Tibial nerve (tissue), 4 donors: ENCODE results near the gene LINC01488.

ENCODE experiments used
- EP300 ChIP-seq, 2 donors: sonication (generic); formaldehyde crosslinking; IDR thresholded peaks; one replicate each; pipeline ENCODE4 v1.6.1; 2017; ENCODE audit warnings: antibody characterized with exemption in 2 of 2, mild to moderate bottlenecking in 1 of 2
- POLR2A ChIP-seq, 2 donors: fragments of 450-650 bp; IDR thresholded peaks; one replicate each; pipeline ENCODE4 v1.6.1; 2017; ENCODE audit warnings: antibody characterized with exemption in 2 of 2, mild to moderate bottlenecking in 2 of 2, moderate library complexity in 2 of 2
- TF ChIP-seq, protein P1 (sequence below), 5 experiments: fragments of 200-600 bp in 3 of 5; fragments of 450-650 bp in 2 of 5; sonication (generic) in 3 of 5; IDR thresholded peaks; one replicate each; pipeline ENCODE4 v1.5.1; 2016 to 2019; ENCODE audit warnings: antibody characterized with exemption in 5 of 5, mild to moderate bottlenecking in 3 of 5, moderate library complexity in 2 of 5

DNA sequence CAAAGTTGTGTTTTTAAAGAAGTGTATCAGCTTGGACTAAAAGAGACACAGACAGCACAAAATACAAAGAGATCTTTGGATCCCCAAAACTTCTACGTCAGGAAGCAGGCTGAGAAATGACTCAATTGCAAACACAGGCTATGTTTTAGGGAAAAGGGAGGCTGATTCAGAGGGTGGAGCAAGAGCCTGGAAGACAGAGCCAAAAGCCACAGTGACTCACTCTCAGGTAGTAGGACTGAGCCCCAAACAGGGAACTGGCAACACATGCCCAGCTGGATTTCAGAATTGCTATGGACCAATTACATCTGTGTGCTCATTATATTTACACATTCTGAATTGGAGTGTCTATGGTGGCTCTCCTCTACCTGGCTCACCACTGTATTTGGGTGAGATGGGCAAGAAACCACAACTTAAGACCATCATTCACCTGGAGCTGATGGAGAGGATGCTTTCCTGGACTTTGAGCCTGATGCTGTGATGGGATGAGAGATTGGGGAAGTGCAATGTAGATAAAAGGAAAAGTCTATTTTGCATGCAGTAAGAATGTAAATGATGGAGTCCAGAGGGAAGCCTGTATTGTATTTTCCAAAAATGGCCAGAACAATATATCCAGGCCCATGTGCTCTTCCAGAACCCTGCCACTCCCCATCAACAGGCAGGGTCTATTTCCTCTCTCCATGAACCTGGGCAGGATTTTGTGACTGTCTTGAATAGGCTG is 20.8 kb upstream of the LINC01488 start:
- TF ChIP-seq POLR2A (IDR thresholded peaks at IDR 0.05) (no peak), EP300 (IDR thresholded peaks at IDR 0.05) (no peak)
- TF ChIP-seq, protein P1, sequence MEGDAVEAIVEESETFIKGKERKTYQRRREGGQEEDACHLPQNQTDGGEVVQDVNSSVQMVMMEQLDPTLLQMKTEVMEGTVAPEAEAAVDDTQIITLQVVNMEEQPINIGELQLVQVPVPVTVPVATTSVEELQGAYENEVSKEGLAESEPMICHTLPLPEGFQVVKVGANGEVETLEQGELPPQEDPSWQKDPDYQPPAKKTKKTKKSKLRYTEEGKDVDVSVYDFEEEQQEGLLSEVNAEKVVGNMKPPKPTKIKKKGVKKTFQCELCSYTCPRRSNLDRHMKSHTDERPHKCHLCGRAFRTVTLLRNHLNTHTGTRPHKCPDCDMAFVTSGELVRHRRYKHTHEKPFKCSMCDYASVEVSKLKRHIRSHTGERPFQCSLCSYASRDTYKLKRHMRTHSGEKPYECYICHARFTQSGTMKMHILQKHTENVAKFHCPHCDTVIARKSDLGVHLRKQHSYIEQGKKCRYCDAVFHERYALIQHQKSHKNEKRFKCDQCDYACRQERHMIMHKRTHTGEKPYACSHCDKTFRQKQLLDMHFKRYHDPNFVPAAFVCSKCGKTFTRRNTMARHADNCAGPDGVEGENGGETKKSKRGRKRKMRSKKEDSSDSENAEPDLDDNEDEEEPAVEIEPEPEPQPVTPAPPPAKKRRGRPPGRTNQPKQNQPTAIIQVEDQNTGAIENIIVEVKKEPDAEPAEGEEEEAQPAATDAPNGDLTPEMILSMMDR (IDR thresholded peaks at IDR 0.05): no peak
